Stromal cell of bone marrow (primary cell): ENCODE results near the gene KAT2A.

Experiments used
- DNase-seq: peaks from one replicate; pipeline ENCODE4 v3.0.0-alpha.2; 2012; ENCODE audit warnings: low read depth

The KAT2A gene

DNA sequence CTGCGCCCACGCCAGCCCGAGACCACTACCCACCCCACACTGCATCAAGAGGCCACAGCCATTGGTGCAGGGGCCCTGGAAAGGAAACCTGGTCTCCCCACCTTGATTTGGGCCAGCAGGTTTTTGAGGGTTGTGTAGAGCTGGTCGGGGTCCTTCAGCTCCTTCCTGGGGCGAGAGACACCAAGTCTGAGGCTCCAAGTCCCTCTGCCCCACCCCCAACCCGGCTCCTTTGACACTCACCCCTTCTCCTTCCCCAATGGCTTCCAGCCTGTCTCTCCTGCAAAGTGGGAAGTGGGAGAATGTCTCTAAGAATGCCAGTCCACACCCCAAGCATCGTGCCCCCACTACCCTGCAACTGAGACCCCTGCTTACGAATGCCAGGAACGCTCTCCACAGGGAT is 7.0 kb downstream of the KAT2A start:
- no peak for DNase-seq

DNA sequence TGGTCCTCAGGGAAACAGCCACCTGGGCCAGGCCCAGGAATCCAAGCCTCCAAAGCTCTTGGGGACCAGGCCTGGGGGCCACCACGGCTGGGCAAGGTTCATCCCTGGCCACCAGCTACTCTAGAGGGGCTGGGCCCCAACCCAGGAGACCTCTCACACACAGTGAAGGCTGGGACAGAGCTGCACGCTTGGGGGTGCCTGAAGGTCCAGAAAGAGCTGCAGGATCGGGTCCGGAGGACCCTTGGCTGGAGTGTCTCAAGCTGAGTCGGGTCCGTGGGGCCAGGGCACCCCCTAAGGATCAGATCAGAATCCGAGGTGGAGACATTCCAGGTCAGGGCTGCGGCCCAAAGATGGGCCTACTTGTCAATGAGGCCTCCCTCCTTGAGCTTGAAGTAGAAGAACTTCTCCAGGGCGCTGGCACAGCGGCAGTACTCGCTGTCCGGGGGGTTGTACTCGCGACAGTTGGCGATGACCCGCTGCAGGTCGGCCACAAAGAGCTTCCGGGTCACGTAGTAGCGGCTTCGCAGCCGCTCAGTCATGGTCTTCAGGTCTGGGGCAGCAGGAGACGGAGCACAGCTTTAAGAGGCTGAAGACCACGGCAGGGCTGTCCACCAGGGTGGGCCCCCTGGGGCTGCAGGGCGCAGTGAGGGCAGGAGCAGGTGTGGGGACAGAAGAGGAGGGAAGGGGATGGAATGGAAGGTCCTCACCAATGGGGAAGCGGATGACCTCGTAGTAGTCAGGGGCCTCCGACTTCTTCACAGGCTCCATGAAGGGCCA is 7.7 kb downstream of the KAT2A start:
- no peak for DNase-seq

DNA sequence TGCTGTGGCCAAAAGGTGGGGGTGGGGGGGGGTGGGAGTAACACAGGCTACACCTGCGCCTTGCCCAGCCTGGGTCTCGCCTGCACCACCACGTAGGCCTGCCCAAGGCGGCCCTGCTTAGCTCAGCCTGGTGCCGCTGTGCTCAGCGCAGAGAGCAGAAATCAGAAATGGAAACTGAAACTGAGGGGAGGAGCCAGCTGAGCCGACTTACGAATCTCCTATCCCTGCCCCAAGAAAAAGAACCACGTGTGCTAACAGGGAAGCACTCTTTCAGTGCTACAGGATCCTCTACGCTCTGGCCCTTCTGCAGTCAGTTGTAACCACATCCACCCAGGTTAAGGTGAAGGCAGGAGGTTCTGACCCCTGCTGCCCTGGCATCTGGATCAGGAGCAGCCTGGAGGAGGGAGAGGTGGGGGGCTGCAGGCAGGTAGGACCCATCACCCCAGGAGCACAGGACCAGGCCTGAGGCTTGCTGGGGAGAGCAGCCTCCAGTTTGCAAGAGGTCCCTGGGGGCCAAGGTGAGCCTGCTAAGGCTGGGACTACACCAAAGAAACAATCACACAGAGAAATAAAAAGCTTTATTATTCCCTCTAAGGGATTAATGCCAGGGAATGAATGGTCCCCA is 8.5 kb downstream of the KAT2A start, which contains the start of gene DHX58:
Gene DHX58 (minus strand): TSS at position 163 of the 625 bp plus-strand sequence. CDS start 822 bp downstream, outside the sequence.
- peak; percentile 76 for DNase-seq

DNA sequence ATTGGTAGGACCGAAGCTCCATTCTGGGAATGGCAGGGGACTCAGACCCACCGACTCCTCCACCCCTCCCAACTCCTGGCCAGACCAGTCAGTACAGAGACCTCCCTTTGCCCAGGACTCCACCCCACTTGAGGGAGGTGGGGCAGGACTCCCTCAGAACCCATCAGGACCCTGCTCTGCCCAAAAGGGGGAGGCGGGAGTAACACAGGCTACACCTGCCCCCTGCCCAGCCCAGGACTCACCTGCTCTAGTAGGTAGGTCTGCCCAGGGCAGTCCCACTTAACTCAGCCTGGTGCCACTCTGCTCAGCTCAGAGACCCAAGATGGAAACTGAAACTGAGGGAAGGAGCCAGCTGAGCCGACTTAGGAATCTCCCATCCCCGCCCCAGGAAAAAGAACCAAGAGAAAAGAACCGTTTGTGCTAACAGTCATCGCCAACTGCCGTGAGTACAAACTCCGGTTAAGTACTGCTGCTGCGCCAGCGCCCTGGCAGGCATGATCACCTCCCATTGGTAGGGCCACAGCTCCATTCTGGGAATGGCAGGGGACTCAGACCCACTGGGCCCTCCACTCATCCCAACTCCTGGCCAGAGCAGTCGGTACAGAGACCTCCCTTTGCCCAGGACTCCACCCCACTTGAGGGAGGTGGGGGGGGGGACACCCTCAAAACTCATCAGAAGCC is 9.2 kb downstream of the KAT2A start:
- peak; percentile 31 for DNase-seq

DNA sequence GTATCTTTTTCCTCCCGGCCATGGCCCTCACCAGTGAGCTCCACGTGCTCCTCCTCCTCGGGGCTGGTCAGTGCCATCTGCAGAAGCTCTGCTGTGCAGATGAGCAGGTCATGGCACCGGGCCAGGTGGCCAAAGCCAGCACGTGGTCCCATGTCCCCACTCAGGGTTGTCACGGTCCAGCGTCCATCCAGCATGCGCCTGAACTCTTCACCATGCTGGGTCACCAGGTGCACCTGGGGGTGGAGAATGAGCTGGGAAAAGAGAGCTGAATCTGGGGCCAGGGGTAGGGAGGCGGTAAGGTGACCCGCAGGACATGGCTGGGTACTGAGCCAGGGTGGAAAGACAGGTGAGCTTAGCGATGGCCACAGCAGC is 9.9 kb downstream of the KAT2A start:
- no peak for DNase-seq

DNA sequence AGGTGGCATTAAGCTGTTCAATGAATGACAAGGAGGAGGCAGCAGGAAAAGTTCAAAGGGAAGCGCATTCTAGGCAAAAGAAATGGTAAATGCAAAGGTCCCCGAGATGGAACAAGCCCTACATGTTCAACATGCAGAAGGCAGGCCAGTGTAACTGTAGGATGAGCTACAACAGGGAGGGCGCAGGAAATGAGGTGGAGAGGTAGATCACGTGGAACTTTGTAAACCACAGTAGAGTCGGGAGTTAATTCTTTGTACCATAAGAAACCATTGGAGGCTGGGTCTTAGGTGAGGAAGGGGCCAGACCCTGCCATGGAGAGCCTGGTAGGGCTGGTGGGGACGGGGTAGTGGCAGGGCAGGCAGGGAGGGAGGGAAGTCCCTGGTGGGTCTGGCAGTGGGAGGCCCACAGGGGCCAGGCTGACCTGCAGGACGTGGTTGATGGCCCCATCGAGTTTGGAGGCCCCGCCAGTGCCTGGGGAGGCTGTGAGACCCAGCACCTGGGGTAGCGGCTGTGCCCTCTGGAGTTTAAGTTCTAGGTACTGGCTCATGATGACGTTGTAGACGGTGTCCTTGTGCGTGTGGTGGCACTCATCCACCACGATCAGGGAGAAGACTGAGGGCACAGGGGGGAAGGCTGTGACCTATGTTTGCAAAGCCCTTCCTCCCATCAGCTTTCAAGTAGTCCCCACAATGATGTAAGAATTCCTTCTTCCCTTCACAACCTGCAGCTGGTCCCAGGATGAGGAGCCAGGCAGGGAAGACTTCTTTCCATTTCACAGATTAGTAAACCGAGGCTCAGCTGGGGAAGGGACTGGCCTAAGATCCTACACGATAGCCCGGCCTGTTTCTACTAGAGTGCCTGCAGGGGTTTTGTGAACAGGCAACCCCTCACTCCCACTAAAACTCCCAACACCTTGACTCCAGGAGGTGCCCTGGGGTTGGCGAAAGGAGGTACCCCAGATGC is 10.6 kb downstream of the KAT2A start:
- no peak for DNase-seq

DNA sequence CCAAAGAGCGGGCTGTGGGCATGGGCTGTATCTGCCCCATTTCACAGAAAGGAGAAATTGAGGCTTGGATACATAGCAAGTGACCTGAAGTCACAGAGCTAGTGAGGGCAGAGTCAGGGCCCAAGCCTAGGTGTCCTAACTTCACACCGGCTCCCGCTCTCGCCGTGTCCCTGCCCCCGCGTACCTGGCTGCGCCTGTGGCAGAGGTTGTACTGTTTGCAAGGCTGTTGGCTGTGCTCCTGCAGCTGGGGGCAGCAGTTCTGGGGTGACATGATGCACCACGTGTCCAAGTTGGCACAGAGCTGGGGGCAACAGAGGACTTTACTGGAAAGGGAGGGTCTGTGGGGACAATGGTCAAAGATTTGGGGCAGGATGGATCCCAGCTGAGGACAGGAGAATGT is 12.1 kb downstream of the KAT2A start:
- no peak for DNase-seq

DNA sequence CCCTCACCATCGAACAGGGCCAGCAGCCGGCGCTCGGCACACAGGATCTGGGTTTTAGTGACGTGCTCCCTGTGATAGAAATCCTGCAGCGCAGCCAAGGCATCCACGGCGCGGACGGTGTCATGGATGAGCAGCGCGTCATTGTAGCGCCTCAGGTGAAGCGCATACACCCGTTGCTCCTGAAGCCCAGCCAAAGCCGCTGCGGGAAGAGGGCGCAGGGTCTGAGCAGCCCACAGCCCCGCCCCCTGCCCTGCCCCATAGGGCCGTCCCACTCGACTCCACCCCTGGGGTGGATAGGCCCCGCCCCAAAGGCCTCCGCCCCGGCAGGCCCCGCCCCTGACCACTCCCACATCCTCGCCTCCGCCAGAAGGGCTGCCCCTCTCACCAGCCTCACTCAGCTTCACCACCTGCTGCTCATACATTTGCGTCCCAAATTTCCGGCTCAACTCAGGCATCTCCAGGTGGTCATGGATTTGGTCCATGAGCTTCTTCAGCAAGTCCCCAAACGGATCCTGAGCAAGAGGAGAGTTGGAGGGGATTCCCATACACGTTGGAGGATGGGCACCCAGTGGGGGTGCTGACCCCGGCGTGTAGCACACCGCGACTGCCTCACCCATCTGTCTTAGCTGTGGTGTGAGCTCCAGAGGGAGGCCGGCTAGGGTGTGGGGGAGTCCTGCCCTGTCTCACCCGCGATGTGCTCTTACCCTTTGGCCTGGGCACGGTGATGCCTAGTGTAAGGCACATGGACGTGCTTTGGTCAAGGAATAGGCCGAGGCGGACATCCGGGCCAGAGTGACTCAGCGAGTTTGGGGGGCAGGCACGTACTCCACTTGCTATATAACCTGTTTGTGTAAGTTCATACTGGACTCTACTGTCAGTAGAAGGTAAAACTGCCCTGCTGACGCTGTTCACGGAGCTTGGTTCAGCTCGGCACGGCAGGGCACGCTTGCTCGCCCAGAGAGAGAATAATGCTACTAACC is 13.3 kb downstream of the KAT2A start:
- DNase-seq: no peak

DNA sequence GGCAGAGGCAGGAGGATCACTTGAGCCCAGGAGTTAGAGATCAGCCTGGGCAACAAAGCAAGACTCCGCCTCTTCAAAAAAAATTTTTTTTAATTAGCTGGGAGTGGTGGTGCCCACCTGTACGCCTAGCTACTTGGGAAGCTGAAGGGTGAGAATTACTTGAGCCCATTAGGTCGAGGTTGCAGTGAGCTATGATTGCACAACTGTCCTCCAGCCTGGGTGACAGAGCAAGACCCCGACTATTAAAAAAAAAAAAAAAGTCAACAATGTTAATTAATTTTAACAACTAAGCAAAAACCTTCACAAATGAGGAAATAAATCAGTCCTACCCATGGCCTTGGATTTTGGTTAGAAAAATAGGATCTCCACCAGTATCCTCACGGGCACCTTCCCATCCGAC is 14.0 kb downstream of the KAT2A start:
- no peak for DNase-seq

DNA sequence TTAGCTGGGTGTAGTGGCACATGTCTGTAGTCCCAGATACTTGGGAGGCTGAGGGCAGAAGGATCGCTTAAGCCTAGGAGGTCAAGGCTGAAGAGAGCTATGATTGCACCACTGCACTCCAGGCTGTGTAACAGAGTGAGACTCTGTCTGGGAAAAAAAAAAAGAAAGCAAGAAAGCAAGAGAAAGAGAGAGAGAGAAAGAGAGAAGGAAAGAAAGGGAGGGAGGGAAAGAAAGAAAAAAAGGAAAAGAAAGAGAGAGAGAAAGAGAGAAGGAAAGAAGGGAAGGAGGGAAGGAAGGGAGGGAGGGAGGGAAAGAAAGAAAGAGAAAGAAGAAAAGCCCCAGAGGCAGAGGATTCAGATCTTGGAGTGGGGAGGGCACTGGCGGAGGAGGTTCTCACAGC is 15.2 kb downstream of the KAT2A start:
- DNase-seq: no peak

DNA sequence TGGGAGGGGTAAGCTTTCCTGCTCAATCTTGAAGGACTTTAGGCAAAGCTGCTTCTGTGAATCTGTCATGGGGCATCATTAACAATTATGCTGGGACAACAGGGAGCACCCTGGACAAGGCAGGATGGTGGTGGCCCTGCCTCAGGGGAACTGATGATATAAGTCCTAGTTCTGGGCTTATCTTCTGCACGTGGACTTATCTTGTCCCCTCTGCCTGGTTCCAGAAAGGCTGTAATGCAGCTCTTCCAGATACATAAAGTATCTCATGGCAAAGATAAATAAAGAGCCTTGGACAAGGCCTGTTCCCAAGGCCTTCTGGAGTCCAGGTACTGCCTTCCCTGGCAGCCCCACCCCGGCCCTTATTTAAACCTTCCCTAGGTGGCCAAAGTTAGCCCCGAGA is 16.9 kb downstream of the KAT2A start:
- no peak for DNase-seq

DNA sequence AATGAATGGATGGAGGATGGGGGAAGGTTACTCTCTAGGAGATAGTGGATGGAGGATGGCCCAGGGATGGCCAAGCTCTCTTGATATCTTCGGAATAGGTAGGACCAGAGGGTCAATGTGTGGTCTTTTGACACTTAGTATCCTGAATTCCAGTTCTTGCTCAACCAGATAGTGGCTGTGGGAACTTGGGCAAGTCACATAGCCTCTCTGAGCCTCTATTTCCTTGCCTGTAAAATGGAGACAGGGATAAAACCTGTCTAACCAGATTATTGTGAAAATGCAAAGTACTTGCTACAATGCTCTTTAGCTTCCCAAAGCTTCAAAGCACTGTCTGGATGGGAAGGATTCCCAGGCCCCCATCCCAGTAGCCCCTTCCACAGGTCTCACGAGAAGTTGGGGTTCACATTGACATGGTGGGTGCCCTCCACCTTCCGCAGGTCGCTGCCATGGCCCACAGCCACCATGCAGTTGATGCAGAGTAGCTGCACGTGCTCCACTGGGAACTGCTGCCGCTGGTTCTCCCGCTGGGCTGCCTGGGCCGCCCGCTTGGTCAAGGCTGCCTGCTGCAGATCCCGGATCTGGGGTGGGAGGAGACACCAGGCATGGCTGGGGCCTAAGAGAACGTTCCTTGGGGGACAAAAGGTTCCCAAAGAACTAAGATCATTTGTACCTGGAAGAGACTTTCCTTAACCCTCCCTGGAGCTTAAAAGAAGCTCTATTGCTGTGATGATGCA is 17.8 kb downstream of the KAT2A start:
- DNase-seq: no peak

DNA sequence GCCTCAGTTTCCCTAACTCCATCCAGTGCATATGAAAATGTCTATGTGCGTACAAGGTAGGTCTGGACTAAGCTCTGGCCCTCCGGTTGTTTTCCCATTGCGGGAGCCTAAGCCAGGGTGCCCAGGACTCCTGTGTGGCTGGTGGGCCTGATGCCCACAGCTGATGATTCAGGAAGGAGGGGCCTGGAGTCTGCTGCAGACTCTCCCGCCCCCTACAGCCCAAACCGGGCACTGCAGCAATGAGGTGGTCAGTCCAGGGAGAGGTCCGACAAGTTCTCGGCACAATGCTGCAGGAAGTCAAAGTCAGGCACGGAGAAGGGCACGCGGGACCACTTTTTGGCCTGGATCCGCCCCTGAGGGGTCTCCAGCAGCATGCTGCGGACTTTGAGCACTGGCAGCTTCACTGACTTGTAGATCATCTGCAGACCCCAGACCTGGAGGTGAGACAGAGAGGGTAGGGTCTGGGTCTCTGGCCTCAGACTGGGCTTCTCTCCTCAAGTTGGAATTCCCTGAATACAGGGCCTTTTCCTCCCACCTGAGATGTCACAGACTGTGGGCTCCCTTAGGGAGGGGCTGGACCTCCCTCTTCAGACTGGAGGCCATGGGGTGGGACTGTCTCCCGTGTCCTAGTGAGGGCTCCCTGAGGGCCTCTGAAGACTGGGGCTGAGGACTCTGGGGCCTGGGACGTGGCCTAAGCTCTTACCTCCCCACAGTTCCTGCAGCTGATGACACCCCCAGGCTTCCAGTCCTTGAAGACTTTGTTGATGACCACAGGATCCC is 19.5 kb downstream of the KAT2A start:
- peak; percentile 47 for DNase-seq

DNA sequence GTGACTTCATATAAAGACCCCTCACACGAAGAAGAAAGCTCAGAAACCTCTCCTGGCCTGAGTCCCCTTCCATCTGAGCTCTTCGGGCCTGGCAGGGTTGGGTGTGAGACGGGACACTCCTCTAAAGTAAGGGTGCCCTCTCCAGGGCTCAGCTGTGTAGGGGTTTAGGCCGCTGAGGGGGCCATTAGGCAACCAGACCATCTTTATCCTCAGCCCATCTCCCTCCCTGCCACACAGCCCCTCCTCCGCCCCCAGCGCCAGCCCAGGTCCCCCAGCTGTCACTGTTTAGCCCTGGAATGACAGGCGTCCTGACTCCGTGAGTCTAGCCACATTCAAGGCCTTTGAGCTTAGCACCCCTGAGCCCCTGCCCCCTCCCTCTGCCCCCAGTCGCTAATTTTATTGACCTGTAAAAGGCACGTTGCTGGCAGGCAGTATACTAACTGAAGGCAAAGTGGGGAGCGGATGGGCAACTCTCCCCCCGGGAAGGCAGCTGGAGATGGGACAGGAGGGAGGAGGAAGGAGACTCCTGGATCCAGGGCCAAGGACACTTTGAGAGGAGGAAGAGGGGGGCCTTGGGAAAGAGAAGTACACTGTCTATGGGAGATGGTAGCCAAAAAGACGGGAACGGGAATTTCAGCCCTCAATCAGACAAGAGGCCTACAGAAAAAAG is 22.3 kb downstream of the KAT2A start:
- no peak for DNase-seq

DNA sequence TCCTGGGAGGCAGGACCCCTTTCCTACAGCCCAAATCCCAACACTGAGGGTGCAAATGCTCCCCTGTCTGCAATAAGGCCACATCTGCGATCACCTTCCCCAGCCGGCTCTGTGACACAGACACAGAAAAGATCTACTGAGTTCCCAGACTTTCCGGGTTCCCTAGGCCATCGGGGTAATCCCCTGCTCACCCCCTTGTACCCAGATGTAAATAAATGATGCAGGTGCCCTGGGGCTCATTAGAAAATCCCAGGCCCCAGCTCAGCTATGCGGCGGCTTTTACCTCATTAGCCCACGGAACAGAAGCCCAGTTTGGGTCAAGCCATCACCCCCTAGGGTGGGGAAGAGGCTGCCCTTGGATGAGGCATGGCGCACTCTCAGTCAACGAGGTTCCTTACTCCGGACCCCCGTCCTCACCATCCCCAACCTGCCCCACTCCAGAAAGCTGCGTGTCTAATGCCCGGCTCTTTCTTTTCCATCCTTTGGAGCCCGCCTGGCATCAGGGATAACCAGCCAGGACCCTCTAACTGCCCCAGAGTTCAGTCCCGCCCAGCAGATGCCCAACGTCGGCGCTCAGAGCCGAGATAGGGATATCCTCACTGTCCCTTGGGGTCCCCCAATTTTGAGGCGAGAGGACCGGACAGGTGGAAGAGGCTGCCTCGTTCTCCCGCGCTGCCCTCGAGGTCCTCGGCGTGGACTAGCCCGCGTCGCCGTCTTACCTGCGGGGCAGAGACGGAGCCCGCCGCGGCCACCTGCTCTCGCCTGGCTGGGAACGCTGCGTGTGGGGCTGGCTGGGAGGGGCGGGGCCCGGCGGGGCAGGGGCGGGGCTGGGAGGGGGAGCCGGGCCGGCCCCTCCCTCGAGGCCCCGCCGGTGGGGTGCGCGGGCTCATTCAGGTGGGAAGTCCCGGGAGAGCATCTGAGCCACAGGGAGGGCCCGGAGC is 23.2 kb downstream of the KAT2A start, which contains the start of gene ZNF385C:
Gene ZNF385C (minus strand): TSS at position 783 of the 941 bp plus-strand sequence. CDS start 35,417 bp downstream, outside the sequence.
- DNase-seq: no peak

DNA sequence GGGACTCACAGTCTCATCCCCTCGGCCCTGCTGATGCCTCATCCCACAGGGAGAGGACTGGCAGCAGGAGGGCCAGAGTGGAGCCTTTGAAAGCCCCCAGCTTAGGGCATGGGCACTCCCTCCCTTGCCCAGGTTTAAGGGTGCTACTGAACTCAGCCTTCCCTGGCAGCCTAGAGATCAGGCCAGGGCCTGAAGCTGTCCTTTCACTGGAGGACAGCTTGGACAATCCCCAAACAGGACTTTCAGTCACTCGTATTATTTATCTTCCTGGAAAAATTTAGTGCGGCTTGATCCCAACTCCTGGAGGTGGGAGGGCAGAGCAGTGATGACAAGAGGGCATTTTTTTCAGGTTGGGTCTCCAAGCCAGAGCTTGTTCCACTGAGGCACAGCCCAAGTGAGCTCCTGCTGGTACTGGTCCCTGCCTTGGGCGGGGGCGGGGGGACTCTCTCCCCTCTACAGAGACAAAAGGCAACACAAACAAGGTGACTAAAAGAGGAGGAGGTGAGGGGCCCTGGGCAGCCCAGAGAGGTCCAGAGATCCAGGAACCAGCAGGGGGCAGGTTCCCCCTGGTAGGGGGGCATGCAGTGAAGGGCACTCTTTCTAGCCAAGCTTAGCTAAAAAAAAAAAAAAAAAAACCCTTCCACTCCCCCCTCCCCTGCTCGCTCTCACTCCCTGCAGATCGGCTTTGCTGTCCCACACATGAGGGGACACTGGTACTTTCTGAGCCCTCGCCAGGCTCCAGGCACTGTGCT is 24.6 kb downstream of the KAT2A start:
- no peak for DNase-seq
